Brain pericyte (primary cell): ENCODE measurements around the gene FRY.
"Not testable (repeated sequence)": the region's sequence is repeated elsewhere in the genome, so short reads cannot be mapped to it uniquely, and the experiment has no call there.

Source experiments
- DNase-seq: peaks from one replicate; pipeline ENCODE4 v3.0.0-alpha.2; 2012; ENCODE audit warnings: low read depth, low spot score

Gene FRY

GRCh38 chr13:32041429-32041828, 9.9 kb downstream of the FRY start:
- DNase-seq = no peak

GRCh38 chr13:32042551-32042950, 11.0 kb downstream of the FRY start:
- DNase-seq = no peak

GRCh38 chr13:32044446-32044845, 12.9 kb downstream of the FRY start:
- DNase-seq = no peak

GRCh38 chr13:32045537-32045936, 14.0 kb downstream of the FRY start:
- no peak for DNase-seq

- no peak for DNase-seq
Observed at GRCh38 chr13:32045982-32046785, 14.6 kb downstream of the FRY start.

GRCh38 chr13:32047088-32047487, 15.5 kb downstream of the FRY start:
- DNase-seq = no peak

GRCh38 chr13:32047793-32048192, 16.2 kb downstream of the FRY start:
- no peak for DNase-seq

GRCh38 chr13:32048816-32049215, 17.2 kb downstream of the FRY start:
- no peak for DNase-seq

GRCh38 chr13:32051156-32051555, 19.6 kb downstream of the FRY start:
- DNase-seq = no peak

- DNase-seq = no peak
Observed at GRCh38 chr13:32056316-32056715, 24.7 kb downstream of the FRY start.

- not testable (repeated sequence) for DNase-seq
Observed at GRCh38 chr13:32057325-32057724, 25.8 kb downstream of the FRY start.

GRCh38 chr13:32059511-32059984, 28.0 kb downstream of the FRY start:
- DNase-seq = no peak

GRCh38 chr13:32060401-32060878, 28.9 kb downstream of the FRY start:
- DNase-seq = no peak

- DNase-seq = no peak
Observed at GRCh38 chr13:32063619-32064233, 32.2 kb downstream of the FRY start.

GRCh38 chr13:32067149-32067961, 35.8 kb downstream of the FRY start:
- DNase-seq = no peak

GRCh38 chr13:32068255-32068654, 36.7 kb downstream of the FRY start:
- no peak for DNase-seq

- DNase-seq = no peak
Observed at GRCh38 chr13:32073180-32073864, 41.7 kb downstream of the FRY start.

- DNase-seq = no peak
Observed at GRCh38 chr13:32075170-32075851, 43.7 kb downstream of the FRY start.

GRCh38 chr13:32079587-32079986, 48.0 kb downstream of the FRY start:
- DNase-seq = no peak

- no peak for DNase-seq
Observed at GRCh38 chr13:32080328-32080744, 48.8 kb downstream of the FRY start.

- no peak for DNase-seq
Observed at GRCh38 chr13:32081591-32081990, 50.0 kb downstream of the FRY start.
